Kidney (tissue), 14 donors: ENCODE results near the gene ADGRE2. TPM values are rescaled to one million over a fixed set of nuclear protein-coding genes. Genes with fewer than 3 reads are reported as not detected.
A peak's percentile ranks its signal among the peaks of the same experiment; 100 is the strongest.
"Not testable (repeated sequence)": the region's sequence is repeated elsewhere in the genome, so short reads cannot be mapped to it uniquely, and the experiment has no call there.

Experiments
- DNase-seq, 5 donors: peaks; one replicate each; pipeline ENCODE4 v3.0.0-alpha.2; 2013 to 2020
- FAIRE-seq: peaks from 2 replicates; lab custom pipeline; 2012; peaks lifted over from hg19 to GRCh38; lab: Jason Lieb, UNC
- H3K27ac ChIP-seq, 2 donors: one replicate each; pipeline ENCODE4 v1.7.0; 2013; ENCODE audit warnings: low read depth in 2 of 2, low read length in 2 of 2, inconsistent platforms in 1 of 2
- H3K27me3 ChIP-seq: one replicate; pipeline ENCODE4 v1.7.1; 2013; ENCODE audit warnings: low read length, inconsistent platforms; ENCODE audit not compliant: control insufficient read depth, insufficient read depth
- H3K36me3 ChIP-seq, 3 donors: one replicate each; pipeline versions ENCODE4 v1.7.0 to v1.7.1; 2013; ENCODE audit warnings: low read length in 3 of 3, control low read depth in 1 of 3, inconsistent platforms in 1 of 3; ENCODE audit not compliant: insufficient read depth in 3 of 3, control insufficient read depth in 2 of 3
- H3K4me1 ChIP-seq, 3 donors: one replicate each; pipeline versions ENCODE4 v1.7.0 to v1.7.1; 2013; ENCODE audit warnings: low read length in 3 of 3, inconsistent platforms in 1 of 3, low read depth in 1 of 3; ENCODE audit not compliant: control insufficient read depth in 2 of 3, insufficient read depth in 2 of 3
- H3K4me3 ChIP-seq, 3 donors: one replicate each; pipeline versions ENCODE4 v1.7.0 to v1.8.1; 2013; ENCODE audit warnings: low read length in 3 of 3, control low read depth in 1 of 3, inconsistent platforms in 1 of 3
- H3K9ac ChIP-seq, 3 donors: one replicate each; pipeline versions ENCODE4 v1.7.0 to v1.7.1; 2013; ENCODE audit warnings: low read length in 3 of 3, control low read depth in 1 of 3, inconsistent platforms in 1 of 3
- H3K9me3 ChIP-seq, 3 donors: one replicate each; pipeline versions ENCODE4 v1.7.0 to v1.7.1; 2013; ENCODE audit warnings: low read length in 3 of 3, control low read depth in 1 of 3, inconsistent platforms in 1 of 3; ENCODE audit not compliant: control insufficient read depth in 2 of 3, insufficient read depth in 1 of 3
- CTCF ChIP-seq: IDR thresholded peaks from 3 replicates; pipeline ENCODE4 v1.5.1; 2012; ENCODE audit warnings: mild to moderate bottlenecking, moderate library complexity, borderline replicate concordance; ENCODE audit not compliant: insufficient read depth; ENCODE audit errors: extremely low read depth
- intact Hi-C: fragments of 100-400 bp; cut with DNase I; formaldehyde crosslinking; loops from one replicate; pipeline ENCODE4 v1.11.1; 2022
- polyA plus RNA-seq: library from polyadenylated mRNA; stranded (reverse); fragments of 350-450 nt; fragmentation: Illumina TruSeq; extraction: RNeasy Lipid Tissue Mini Kit (QIAGEN cat#74804); gene quantifications from one replicate; pipeline ENCODE4 v1.2.3, GENCODE V29; 2014; ENCODE audit warnings: low read depth, low replicate concordance; ENCODE audit not compliant: insufficient read depth
- total RNA-seq: library from RNA; stranded (reverse); fragmentation: NEBNext Ultra II Directional; extraction: Animal tissue kit (Norgen Biotek cat#: 25700); gene quantifications from one replicate; pipeline ENCODE4 v1.2.1, GENCODE V29; 2021
- donor health status: control.
- donor health status: control.
- donor health status: control.
- donor health status: control.
- donor health status: control.
- donor health status: DM: yes; HTN: yes; CAD: no.
- donor health status: Normal renal cell carcinoma (clear cell type).

The ADGRE2 gene
- total and polyA plus RNA-seq, 2 donors from 2014 or later: 0.15 to 10.4 TPM

- DNase-seq, FAIRE-seq, H3K4me1 ChIP-seq, H3K27me3 ChIP-seq, H3K9me3 ChIP-seq, intact Hi-C loops, H3K36me3 ChIP-seq, H3K27ac ChIP-seq, H3K9ac ChIP-seq, H3K4me3 ChIP-seq: not testable (repeated sequence)
Observed at GRCh38 chr19:14765403-14765802, 13.0 kb downstream of the ADGRE2 start.

GRCh38 chr19:14764401-14764800 lies 14.0 kb downstream of the ADGRE2 start:
- FAIRE-seq: no peak
- Histone ChIP-seq H3K4me1 (no peaks in the 10 kb centered on the region), H3K9ac (no peak overlapping the region), H3K27me3 (no peaks in the 10 kb centered on the region), H3K36me3 (no peaks in the 10 kb centered on the region), H3K27ac (no peak overlapping the region), H3K4me3 (no peak overlapping the region), H3K9me3 (no peaks in the 10 kb centered on the region)
- no peak for TF ChIP-seq CTCF
- intact Hi-C loops: no loop called here
- DNase-seq: peak in 1 of 5 donors; percentile 33

DNA sequence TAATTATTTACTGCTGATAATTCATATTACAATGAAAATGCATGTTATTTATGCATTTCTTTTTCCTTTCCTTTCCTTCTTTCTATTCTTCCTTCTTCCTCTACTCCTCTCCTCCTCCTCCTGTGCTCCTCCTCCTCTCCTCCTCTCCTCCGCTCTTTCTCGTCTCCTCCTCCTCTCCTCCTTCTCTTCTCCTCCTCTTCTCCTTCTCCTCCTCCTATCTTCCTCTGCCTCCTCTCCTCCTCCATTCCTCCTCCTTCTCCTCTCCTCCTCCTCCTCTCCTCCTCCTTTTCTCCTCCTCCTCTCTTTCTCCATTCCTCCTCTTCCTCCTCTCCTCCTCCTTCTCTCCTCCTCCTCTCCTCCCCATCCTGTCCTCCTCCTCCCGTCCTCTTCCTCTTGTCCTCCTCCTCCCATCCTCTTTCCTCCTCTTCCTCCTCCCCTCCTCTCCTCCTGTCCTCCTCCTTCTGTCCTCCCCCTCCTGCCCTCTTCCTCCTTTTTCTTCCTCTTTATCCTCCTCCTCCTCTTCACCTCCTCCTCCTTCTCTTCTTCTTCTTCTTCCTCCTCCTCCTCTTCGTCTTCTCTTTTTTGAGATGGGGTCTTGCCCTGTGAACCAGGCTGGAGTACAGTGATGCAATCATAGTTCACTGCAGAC lies 14.7 kb downstream of the ADGRE2 start:
- H3K9ac ChIP-seq: no peak overlapping the region
- no peak overlapping the region for H3K4me3 ChIP-seq
- FAIRE-seq: no peak
- H3K9me3 ChIP-seq: no peaks in the 10 kb centered on the region
- no peak overlapping the region for H3K27ac ChIP-seq
- no peak for TF ChIP-seq CTCF
- DNase-seq: no peak
- no peaks in the 10 kb centered on the region for H3K27me3 ChIP-seq
- no peaks in the 10 kb centered on the region for H3K4me1 ChIP-seq
- H3K36me3 ChIP-seq: no peaks in the 10 kb centered on the region
- intact Hi-C loops: no loop called here

GRCh38 chr19:14762111-14762510 lies 16.2 kb downstream of the ADGRE2 start:
- intact Hi-C loops: no loop called here
- no peak for FAIRE-seq

More at GRCh38 chr19:14762111-14762510, 16.2 kb downstream of the ADGRE2 start:
- H3K9ac ChIP-seq: no peak overlapping the region
- DNase-seq: no peak
- no peaks in the 10 kb centered on the region for H3K4me1 ChIP-seq
- no peak for TF ChIP-seq CTCF
- no peak overlapping the region for H3K4me3 ChIP-seq
- no peak overlapping the region for H3K27ac ChIP-seq
- H3K27me3 ChIP-seq: no peaks in the 10 kb centered on the region
- no peaks in the 10 kb centered on the region for H3K36me3 ChIP-seq
- H3K9me3 ChIP-seq: no peaks in the 10 kb centered on the region
